Measurements from ENCODE around the gene NHLH2.

GRCh38 chr1:115837740-115838421 lies 3.0 kb downstream of the NHLH2 start:
- TF ChIP-seq, protein P1, sequence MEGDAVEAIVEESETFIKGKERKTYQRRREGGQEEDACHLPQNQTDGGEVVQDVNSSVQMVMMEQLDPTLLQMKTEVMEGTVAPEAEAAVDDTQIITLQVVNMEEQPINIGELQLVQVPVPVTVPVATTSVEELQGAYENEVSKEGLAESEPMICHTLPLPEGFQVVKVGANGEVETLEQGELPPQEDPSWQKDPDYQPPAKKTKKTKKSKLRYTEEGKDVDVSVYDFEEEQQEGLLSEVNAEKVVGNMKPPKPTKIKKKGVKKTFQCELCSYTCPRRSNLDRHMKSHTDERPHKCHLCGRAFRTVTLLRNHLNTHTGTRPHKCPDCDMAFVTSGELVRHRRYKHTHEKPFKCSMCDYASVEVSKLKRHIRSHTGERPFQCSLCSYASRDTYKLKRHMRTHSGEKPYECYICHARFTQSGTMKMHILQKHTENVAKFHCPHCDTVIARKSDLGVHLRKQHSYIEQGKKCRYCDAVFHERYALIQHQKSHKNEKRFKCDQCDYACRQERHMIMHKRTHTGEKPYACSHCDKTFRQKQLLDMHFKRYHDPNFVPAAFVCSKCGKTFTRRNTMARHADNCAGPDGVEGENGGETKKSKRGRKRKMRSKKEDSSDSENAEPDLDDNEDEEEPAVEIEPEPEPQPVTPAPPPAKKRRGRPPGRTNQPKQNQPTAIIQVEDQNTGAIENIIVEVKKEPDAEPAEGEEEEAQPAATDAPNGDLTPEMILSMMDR (IDR thresholded peaks at IDR 0.05; ENCODE audit: insufficient read depth, low read depth, low read length): no peak
- TF ChIP-seq EZH2 (IDR thresholded peaks at IDR 0.05; ENCODE audit: insufficient read depth, low read length): peak; percentile 87
